SKM-1 treated with dmso at 0.1 percent for 144 hours (cell line): ENCODE measurements around the gene GMEB2.
A peak's percentile ranks its signal among the peaks of the same experiment; 100 is the strongest.

ENCODE experiments used
- DNase-seq: peaks from one replicate; lab custom pipeline; 2025; ENCODE audit not compliant: unreplicated experiment; lab: John Stamatoyannopoulos, UW

The GMEB2 gene

GRCh38 chr20:63590218-63591146 is 36.4 kb downstream of the GMEB2 start:
- DNase-seq: no peak

- DNase-seq: no peak
These were observed 37.4 kb downstream of the GMEB2 start for GRCh38 chr20:63589261-63590217.

GRCh38 chr20:63588641-63589041 is 38.3 kb downstream of the GMEB2 start:
- no peak for DNase-seq

GRCh38 chr20:63587776-63588591 is 38.9 kb downstream of the GMEB2 start:
- DNase-seq: no peak

GRCh38 chr20:63587256-63587655 is 39.6 kb downstream of the GMEB2 start:
- DNase-seq: no peak

- no peak for DNase-seq
These were observed 40.1 kb downstream of the GMEB2 start for GRCh38 chr20:63586797-63587196.

GRCh38 chr20:63585616-63586565 is 41.0 kb downstream of the GMEB2 start:
- DNase-seq: no peak

GRCh38 chr20:63582382-63583063 is 44.4 kb downstream of the GMEB2 start:
- DNase-seq: no peak

GRCh38 chr20:63580796-63581461 is 46.0 kb downstream of the GMEB2 start:
- DNase-seq: no peak

- DNase-seq: no peak
These were observed 47.7 kb downstream of the GMEB2 start for GRCh38 chr20:63579017-63579694.

- DNase-seq: no peak
These were observed 48.5 kb downstream of the GMEB2 start for GRCh38 chr20:63578224-63579016.

GRCh38 chr20:63577317-63577894 is 49.5 kb downstream of the GMEB2 start:
- DNase-seq: no peak

GRCh38 chr20:63576311-63576710 is 50.6 kb downstream of the GMEB2 start:
- no peak for DNase-seq

GRCh38 chr20:63574829-63575743 is 51.8 kb downstream of the GMEB2 start:
- DNase-seq: no peak

- peak; percentile 18 for DNase-seq
These were observed 52.6 kb downstream of the GMEB2 start, which contains the start of gene HELZ2 for GRCh38 chr20:63574156-63574828. Gene HELZ2 (minus strand): TSS chr20:63574239. CDS start chr20:63572385, 1,854 bp downstream.
